Mammary epithelial cell (primary cell): Measurements from ENCODE around the gene PLEKHG5.

Source experiments
- CTCF ChIP-seq, 2 donors: IDR thresholded peaks in 1 of 2; conservative IDR thresholded peaks in 1 of 2; 2 replicates each; pipeline ENCODE4 v1.5.1; 2011 to 2012; ENCODE audit warnings: inconsistent platforms in 2 of 2, low read length in 2 of 2, mild to moderate bottlenecking in 2 of 2, control low read depth in 1 of 2, low read depth in 1 of 2; ENCODE audit not compliant: insufficient read depth in 1 of 2; ENCODE audit errors: extremely low read depth in 1 of 2
- EZH2 ChIP-seq: IDR thresholded peaks from 2 replicates; pipeline ENCODE4 v1.6.1; 2012; ENCODE audit warnings: low read length, inconsistent platforms, borderline replicate concordance

GRCh38 chr1:6471970-6472368, 19.5 kb downstream of the PLEKHG5 start:
- TF ChIP-seq EZH2 (no peak), CTCF (conservative IDR thresholded peaks at IDR 0.05 in 1 of 2, IDR thresholded peaks at IDR 0.05 in 1 of 2; ENCODE audit: extremely low read depth in 1 of 2, insufficient read depth in 1 of 2, low read depth in 1 of 2, low read length in 2 of 2) (no peak)
